ENCODE data around the gene OVOL1.

OVOL1 gene

DNA sequence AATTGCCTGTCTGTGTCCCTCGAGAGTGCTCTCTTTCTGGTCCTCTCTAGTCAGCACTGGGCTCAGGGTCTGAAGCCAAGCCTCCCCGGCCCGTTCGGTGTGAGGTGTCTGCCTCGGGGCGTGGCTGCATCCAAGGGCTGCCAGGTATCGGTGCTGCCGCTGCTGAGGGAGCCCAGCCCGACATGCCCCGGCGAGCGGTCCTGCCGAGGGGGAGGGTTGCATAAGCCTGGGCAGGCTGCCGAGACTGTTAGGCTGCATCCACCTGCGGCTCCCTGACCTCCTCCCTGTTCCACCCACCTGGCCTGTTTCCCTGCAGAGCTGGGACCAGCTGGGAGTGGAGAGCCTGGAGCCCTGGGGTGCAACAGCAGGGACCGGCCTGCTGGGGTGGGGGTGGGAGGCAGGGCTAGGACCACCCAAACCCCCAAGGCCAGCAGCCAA lies 6.3 kb downstream of the OVOL1 start:
- no peak for DNase-seq

DNA sequence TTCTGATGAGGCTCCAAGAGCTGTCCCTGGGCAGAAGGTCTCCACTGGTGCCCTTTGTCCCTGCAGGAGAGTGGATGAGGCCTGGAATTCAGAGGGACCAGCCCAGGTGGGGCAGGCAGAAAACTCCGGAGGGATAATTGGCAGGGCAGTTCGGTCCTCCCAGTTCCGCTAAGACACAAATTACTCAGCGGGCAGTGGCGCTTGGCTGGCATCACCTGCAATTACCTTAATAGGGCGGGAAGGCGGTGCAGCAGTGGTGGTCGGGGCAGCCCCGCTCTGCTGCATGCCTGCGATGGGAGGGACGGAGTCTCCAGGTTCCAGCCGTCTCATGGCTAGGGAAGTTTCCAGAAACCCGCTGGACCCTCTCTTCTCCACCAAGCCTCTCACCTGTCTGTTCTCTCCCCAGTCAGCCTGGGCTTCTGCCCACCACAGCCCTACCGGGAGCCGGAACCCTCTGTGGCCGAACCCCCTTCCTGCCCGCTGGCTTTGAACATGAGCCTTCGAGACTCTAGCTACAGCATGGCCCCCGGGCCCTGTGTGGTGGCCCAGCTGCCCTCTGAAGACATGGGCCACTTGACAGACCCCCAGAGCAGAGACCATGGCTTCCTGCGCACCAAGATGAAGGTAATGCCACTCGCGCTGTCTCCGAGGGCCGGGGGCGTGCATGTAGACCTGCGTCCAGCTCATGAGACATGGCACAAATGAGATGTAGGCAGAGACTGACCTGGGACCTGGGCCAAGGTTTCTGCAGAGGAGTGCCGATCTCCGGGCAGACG lies 7.0 kb downstream of the OVOL1 start:
- no peak for DNase-seq

DNA sequence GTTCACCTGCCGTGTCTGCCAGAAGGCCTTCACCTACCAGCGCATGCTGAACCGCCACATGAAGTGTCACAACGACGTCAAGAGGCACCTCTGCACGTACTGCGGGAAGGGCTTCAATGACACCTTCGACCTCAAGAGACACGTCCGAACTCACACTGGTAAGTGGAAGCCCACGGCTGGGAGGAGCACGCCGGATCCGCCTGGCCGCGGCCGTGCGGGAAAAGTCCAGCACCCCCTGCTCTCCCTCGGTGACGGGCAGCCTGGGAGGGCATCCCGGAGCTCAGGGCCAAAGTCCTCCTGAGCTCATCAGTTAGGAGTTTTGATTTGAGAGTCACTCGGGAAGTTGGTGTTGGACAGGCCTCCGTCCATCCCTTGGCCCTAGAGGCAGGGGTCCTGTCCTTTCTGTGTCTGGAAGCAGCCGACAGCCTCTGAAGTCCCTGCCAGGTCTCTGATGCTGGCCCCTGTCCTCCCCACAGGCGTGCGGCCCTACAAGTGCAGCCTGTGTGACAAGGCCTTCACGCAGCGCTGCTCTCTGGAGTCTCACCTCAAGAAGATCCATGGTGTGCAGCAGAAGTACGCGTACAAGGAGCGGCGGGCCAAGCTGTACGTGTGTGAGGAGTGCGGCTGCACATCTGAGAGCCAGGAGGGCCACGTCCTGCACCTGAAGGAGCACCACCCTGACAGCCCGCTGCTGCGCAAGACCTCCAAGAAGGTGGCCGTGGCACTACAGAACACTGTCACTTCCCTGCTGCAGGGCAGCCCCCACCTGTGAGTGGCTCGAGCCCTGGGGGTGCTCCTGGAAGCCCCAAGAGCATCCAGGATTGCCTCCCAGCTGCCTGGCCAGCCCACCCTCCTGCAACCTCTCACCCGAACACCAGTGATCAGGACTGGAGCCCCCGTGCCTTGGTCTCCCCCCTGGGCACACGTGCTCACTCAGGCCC lies 8.0 kb downstream of the OVOL1 start:
- no peak for DNase-seq

DNA sequence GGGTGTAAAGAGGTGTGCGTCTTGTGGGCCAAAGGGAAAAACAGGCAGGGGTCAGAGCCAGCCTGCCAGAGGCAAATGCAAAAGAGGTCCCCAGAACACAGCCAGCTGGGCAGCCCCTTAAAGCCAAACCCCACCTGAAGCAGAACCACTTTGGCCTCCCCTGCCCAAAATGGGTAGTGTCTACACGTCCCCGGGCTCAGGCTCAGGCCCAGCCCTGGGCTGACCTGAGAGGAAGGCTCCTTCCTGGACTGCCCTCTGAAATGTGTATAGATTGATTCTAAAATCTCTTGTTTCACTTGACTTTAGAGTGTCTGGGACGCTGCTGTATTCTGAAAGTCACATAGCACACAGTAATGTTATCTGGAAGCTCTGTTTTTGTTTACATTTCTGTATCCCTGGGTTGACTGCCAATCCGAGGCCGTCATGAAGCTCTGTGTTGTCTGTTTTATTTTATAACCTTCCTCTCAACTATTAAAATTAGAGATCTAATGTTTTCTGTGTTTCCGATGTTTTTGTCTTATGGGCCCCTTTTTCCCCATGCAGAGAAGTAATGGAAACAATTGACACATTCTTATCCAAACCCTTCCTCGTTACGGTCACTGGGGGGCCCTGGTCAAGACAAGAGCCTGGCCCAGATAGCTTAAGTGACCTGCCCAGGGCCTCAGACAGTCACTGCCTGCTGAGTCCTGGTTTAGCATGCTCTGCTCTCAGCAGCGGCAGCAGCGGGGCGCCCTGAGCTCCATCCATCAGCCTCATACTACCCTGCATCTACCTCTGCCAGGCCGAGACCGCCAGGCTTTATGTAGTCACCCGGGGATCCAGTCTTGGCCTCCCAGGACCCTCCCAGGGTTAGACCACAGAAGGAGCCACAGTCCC lies 10.1 kb downstream of the OVOL1 start:
- DNase-seq, result no peak

DNA sequence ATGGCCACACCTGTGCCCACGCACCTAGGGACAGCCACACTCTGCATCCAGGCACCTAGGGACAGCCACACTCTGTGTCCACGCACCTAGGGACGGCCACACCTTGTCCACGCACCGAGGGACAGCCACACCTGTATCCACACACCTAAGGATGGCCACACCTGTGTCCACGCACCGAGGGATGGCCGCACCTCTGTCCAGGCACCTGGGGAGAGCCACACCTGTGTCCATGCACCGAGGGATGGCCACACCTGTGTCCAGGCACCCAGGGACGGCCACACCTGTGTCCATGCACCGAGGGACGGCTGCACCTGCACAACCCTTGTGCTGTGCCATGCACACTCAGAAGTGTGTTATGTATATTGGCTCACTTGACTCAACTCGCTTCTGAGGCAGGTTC lies 10.8 kb downstream of the OVOL1 start:
- no peak for DNase-seq

DNA sequence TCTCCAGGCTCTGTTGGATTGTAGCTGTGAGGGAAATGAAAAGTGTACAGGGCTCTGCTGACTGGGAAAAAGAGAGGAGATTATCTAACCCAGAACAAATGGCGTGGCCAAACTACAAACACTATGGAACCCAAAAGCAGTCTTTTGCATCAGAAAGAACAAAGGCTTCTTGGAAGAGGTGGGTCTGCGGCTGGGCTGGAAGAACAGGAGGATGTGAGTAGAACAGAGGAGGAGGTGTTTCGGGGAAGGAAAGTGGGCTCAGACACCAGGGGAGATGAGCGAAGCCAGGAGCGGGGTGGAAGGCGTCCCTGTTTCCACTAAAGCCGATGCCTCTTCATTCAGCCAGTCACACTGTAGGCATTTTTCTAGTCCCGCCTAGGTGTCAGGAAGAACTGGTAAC lies 12.0 kb downstream of the OVOL1 start:
- no peak for DNase-seq

DNA sequence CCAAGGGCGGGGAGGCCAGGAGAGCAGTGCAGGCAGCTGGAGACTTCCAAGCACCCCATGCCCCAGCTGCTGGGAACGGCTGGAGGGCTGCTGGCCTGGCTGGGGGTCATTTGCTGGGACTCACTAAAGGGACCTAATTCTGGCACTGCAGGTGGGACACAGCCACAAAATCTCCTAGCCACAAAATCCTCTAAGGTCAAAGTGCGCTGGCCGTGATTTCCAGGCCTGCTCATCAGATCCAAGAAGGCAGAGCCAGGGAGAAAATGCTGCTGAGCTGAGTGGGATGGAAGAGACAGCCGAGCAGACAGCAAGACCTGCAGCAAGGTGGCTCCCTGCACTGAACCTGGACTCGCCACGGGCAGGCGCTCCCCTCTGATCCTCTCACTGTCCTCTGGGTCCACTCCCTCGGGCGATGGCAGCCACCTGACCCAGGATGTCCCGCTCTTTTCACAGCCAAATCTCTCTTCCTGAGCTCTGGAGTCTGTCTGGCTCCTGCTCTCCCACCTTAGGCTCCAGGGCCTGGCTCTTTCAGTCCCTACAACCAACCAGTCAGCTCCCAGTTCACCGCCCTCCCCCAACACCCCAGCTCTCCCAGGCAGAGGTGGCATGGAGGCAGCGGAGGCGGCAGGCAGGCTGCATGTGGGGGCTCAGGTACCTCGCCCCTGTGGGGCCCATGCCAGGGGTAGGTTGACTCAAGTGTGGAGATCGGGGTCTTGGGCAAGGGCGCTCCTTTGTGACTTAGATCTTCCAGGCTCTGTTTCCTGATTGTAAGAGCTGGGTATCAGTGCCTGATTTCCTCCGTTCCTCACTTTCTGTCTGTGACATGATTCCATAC lies 14.5 kb downstream of the OVOL1 start:
- no peak for DNase-seq

DNA sequence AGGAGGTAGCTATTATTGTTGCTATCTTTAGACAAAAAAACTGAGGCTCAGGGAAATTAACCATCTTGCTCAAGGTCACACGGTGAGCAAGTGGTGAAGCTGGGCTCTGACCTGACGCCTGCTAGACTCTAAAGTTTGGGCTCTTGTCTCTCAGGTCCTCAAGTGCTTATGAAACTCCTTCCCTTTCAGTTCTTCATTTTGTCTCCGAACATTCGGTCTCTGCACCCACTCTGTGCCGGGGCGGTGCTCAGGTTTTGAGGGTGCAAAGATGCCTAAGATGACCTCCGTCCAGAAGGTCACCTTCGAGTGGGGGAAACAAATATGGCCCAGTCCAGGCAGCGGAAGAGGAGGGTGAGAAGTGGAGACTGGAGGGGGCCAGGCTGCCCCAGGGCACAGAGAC lies 16.0 kb downstream of the OVOL1 start:
- DNase-seq, result no peak

DNA sequence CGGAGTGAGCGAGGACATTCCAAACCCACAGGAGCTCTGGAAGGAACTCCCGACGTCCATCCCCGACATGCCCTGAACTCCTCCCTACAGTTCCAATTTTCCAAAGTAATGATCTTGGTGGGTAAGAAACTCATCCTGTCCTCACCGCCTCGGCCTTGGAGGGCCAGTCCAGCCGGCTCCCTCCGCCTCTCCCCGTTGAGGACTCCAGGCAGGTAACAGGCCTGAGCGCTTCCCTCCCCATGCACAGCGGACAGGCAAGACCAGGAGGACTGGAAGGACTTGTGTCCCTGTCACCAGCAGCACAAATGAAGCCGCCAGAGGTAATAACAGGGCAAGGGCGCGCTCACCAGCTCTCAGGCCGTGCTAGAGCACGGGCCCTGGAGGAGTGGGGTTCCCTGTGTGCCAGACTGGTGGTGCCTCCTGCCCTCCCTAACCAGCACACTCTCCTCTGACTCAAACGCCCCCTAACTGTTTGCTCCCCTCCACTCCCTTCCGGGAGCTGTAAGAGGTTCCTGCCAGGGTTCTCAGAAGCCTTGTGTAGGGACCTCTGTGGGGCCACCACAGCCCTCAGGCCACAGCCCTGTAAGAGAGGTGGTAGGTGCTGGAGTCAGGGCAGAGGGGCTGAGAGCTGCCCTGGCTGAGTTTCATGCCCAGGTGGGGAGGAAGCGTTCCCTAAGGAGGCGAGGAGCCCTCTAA lies 17.1 kb downstream of the OVOL1 start:
- no peak for DNase-seq

DNA sequence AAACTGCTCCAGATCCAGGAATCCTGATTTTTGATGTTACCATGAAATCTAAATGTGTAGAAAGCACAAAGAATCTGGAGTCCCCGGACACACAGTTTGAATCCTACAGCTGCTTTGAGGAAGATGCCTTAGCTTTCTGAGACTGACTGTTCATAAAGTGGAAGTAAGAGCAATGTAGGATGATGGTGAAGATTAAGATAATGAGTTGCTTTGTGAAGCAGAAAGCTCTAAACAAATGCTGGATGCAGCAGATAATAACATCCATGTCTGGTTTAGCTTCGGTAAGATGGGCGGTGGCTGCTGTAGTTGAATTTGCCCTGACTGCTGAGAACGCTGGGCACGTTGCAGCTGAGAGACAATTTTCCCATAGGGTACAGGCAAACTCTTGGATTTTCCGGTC lies 20.1 kb downstream of the OVOL1 start:
- DNase-seq, result no peak

DNA sequence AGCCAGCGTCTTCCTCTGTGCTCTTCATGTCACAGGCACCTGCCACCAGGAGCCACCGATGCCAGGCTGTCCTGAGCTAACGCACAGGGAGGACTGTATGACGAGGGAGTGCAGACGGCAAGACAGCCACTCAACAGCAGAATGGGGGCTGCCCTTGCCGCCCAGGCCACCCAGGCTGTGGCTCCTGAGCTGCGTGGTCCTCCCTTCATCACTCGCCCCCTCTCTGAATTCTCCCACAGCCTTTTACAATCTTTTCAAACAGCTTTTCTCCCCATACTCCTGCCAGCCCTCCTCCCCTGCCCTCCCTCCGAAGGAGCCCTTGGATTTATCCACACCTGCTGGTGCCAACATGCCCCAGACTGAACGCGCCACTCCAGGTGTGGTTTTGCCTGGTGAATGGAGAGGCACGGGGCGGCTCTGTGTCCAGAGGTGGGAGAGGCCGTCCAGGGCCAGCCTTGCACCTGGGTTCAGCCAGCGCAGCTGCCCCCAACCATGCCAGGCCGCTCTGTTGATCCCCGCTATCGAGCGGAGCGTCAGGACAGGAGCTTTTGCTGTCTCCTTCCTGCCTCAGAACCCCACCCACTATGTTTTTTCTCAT lies 22.0 kb downstream of the OVOL1 start:
- DNase-seq, result no peak

DNA sequence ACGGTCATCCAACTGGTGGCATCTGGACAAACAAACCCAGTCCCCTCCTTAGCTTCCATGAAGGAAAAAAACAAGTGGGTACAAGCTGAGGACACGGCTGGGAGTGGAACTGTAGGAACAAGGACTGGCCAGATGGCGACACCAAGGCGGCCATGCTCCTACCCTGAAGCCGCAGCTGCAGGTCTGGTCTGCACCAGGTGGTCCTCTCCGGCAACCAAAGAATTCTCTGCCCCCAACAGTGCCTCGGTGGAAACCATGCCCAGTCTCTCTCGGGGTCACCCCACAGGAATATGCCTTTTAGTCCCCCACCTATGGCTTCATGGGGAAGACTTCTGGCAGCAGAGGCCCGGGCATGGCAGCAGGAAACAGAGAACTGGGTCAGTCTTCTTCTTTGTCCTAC lies 22.6 kb downstream of the OVOL1 start:
- no peak for DNase-seq

DNA sequence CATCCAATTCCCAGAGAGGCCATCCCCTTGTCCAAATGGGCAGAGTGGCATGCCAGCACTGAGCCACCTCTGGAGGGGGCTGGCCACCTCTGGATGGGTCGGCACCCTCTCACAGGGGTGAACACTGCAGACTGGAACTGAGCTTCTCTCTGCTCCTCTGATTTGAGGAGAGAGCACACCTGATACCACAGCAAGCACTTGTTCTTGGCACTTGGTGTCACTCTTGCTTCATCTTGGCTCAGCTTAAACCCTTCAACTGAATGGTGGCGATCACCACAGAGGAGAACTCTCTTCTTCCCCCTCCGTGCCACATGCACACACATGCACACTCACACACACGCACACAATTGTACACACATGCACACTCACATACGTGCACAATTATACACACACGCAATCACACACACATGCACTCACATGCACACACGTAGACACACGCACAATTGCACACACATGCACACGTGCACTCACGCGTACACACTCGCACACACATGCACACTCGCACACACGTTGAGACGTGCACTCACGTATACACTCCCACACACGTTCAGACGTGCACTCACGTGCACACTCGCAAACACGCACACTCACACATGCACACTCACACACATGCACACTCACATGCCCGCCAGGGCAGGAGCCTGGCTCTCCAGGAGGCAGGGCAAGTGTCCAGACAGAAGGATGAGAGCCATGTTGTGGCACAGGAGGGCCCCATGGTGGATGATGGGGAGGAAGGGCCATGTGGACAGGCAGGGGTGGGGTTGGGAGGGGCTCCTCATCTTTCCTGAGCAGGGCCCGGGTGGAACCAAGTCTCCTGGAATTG lies 23.4 kb downstream of the OVOL1 start:
- no peak for DNase-seq

DNA sequence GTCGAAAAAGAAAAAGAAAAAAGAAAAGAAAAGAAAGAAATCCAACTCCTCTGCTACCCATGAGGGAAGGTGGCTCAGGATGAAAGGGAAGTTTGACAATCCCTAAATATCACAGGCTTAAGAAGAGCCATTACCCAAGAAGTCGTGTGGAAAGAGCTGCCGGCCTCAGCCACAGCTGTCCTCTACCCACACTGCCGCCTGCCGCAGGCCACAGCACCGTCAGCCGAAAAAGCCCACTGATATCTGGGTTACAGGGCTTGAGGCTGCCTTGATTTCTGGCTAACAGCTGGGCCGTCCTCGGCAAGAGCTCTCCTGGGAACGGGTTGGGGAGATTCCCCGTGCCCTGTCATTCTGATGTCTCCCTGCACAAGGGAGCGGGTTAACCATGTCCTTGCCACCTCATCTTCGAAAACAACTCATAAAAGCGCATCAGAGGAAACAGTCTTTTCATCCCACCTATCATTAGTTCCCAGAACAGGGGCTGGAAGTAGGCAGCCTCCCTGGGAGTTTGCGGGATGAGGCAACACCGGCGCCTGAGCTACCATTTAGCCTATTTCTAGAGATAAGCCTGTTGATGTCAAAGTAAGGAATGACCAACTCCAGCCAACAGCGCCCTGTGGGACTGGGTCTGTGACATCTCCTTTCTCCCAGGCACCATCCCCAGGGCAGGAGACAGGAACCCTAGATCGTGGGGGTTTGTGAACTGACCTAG lies 25.1 kb downstream of the OVOL1 start:
- DNase-seq, result peak; percentile 67 to 82 (median 68)

DNA sequence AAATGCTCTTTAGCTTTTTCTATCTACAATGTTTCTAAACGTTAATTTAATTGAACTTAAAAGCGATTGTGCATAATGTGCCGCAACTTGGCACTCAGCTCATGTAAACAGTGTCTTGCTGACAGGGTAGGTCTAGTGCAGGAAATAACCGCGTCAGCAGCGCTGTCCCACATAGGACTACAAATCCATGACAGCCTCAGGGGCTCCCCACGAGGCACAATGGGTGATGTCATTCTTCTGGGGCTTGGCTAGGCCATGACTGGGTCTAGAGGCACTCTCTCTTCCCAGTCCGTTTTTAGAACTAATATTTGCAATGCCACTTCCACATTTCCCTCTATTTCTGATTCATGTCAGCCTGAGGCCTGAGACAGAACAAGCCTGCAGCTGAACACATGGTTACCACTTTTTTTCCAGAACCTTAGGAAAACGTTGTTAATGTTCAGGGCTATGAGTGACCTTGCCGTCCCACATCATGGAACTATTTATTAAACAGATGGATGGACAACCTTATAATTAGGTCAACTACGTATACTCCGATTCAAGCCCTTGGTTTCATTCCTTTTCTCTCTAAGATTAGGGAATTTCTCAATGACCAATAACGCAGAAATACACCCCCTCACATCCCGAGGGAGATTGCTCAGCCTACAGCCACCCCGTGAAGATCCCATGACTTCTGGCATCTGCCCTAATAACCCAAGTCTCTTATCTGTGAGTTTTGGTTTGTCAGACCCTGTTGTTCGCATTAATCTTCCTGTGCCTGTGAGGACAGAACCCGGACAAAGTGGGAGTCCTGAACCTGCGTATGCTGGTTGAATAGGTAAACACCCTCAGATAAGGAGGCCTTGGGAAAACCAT lies 27.5 kb downstream of the OVOL1 start:
- DNase-seq, result peak; percentile 96 to 99 (median 97)

DNA sequence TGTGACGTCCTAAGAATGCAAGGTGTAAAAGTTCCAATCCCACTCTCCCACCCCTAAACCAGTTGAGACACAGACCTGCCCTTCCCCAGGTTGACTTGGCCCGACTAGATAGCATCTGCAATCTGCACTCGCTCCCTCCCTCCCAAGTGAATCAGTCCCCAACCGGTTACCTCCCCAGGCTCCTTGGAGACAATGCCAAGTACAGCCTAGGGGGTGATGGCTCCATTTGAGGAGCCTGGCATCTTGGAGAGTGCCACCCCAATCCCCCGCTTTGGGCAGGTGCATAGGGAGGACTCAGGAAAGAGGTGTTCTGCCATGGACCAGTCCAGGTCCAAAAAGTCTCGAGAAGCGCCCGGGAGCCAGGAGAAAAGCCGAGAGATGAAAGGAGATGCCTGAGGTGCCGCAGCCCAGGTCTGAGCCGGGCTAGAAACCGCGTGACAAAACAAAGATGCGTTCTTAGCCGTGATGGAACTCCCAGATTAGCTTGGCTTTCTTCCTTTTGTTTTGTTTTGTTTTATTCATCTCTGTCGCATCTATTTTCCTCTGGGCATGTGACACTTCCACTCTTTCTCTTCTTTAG lies 28.2 kb downstream of the OVOL1 start:
- DNase-seq, result no peak

DNA sequence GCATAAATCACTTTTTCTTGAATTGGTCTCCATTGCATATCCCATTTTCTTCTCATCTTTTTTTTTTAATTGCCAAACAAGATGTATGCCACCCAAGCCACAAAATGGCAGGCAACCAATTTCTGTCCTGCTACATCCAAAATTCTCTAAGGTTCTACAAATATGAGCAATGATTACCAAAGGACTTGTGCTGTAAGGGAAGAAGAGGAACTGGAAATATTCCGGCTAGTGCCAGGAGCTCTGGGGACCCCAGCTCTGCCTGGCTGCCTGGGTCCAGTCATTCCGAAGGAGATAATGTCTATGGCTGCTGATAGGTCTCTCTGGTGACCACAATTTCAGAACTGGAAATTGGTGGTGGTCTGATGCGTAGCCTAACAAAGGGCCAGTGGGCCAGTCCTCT lies 29.8 kb downstream of the OVOL1 start:
- peak; percentile 67 to 75 (median 67) for DNase-seq

DNA sequence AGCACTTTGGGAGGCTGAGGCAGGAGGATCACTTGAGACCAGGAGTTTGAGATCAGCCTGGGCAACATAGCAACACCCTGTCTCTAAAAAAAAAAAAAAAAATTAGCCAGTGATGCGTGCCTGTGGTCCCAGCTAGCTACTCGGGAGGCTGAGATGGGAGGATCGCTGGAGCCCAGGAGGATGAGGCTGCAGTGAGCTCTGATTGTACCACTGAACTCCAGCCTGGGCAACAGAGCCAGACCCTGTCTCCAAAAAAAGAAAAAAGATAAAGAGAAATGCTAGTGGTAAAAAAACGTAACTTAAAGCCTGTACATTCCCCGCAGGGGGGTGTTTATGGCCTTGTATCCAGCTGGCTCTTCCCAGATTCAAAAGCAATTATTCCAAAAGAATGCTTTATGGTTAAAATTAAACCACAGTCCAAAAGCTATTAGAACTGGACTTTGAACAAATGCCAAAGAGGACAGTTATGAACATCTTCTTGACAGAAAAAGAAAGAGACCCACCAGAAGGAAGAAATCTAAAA lies 30.5 kb downstream of the OVOL1 start:
- DNase-seq, result peak in 2 of 3 donors; percentile 20 to 28

All from suppressor macrophage treated with lipopolysaccharide for 1 hour (primary cell).